ENCODE measurements around the gene RAB43. TPM values are rescaled to one million over a fixed set of nuclear protein-coding genes. Genes with fewer than 3 reads are reported as not detected.

The RAB43 gene
- total and polyA plus RNA-seq, 8 donors: 4.7 to 18.7 (median 8.9) TPM

DNA sequence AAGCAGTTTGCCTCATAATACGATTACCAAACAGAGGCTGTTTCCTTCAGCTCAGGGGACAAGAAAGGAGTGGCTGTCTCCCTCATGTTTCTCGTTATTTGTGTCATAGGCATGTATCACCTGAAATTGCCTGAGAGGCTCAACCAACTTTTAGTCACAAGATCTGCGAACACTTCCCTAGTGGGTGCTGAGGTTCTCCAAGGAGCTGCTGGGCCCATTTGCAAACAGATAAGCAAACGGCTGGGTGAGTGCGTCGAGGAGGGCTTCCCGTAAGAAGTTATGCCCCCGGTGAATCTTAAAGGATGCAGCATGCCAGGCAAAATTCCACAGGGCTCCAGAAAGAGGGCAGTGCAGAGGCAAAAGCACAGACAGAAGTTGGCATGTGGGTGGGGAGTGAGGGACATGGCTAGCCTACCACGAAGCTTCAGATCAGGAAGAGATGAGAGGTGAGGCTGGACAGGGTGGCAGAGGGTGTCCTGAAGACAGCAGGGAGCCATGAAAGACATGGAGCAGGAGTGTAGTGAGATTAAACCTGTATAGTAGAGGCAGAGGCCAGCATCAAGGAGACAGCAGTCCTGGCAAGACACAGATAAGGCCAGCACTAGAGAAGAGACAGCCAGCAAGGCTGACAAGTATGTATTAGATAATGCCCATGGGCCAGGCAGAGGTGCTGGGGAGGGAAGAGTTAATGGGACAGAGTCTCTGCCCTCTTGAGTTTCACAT lies 65.0 kb downstream of the RAB43 start:
- WGBS, 2 donors: 28 to 41% methylated on average over 9 of the region's 9 CpGs
- peaks cover 27 to 60% (median 42%) of the 10 kb centered on the region in 3 donors for H3K4me1 ChIP-seq
- H3K36me3 ChIP-seq: no peaks in the 10 kb centered on the region
- no peak overlapping the region for H3K4me3 ChIP-seq
- FAIRE-seq (no peak), ATAC-seq (no peak), DNase-seq (no peak)
- TF ChIP-seq, protein P1, sequence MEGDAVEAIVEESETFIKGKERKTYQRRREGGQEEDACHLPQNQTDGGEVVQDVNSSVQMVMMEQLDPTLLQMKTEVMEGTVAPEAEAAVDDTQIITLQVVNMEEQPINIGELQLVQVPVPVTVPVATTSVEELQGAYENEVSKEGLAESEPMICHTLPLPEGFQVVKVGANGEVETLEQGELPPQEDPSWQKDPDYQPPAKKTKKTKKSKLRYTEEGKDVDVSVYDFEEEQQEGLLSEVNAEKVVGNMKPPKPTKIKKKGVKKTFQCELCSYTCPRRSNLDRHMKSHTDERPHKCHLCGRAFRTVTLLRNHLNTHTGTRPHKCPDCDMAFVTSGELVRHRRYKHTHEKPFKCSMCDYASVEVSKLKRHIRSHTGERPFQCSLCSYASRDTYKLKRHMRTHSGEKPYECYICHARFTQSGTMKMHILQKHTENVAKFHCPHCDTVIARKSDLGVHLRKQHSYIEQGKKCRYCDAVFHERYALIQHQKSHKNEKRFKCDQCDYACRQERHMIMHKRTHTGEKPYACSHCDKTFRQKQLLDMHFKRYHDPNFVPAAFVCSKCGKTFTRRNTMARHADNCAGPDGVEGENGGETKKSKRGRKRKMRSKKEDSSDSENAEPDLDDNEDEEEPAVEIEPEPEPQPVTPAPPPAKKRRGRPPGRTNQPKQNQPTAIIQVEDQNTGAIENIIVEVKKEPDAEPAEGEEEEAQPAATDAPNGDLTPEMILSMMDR (IDR thresholded peaks at IDR 0.05): no peak
- H3K27ac ChIP-seq: peak overlapping the region in 3 of 4 donors; percentile 7 to 89 (median 83)
- H3K9me3 ChIP-seq: no peaks in the 10 kb centered on the region
- intact Hi-C loops (cut with DNase I): no loop called here
- no peaks in the 10 kb centered on the region for H3K27me3 ChIP-seq

DNA sequence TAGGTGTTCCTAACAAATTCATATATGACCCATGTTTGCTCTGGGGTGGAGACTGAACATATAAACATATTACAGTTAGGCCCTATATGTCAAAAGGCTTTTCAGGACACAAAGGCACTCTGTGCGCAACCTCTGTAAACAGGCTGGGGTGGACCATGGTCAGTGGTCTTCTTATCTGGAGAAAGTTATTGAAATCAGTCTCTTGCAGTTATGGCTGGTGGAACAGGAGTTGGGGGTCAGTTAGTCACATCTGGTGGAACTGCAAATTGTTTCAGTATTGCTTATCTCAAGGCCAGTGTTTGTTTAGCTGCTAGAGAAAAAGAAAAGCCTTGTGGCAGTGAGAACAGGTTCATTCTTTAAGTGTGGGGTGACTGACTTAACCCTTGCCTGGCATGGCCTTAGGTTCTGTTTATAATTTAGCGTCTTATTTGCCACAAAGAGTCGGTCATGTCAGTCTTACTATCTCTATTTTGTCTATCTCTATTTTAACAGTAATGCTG lies 66.9 kb downstream of the RAB43 start:
- Histone ChIP-seq H3K4me3 (no peak overlapping the region), H3K4me1 (peaks cover 27 to 60% (median 42%) of the 10 kb centered on the region in 3 donors), H3K36me3 (no peaks in the 10 kb centered on the region), H3K27me3 (no peaks in the 10 kb centered on the region), H3K9me3 (no peaks in the 10 kb centered on the region), H3K27ac (peak overlapping the region; percentile 40 to 89 (median 63))
- TF ChIP-seq, protein P1 (IDR thresholded peaks at IDR 0.05): no peak
- intact Hi-C loops (cut with DNase I): no loop called here
- DNase-seq (peak in 2 of 6 donors; percentile 47 to 49), ATAC-seq (peak; percentile 52 to 68 (median 61)), FAIRE-seq (peak; percentile 5)
- WGBS, 2 donors: 17 to 30% methylated on average over 3 of the region's 3 CpGs

DNA sequence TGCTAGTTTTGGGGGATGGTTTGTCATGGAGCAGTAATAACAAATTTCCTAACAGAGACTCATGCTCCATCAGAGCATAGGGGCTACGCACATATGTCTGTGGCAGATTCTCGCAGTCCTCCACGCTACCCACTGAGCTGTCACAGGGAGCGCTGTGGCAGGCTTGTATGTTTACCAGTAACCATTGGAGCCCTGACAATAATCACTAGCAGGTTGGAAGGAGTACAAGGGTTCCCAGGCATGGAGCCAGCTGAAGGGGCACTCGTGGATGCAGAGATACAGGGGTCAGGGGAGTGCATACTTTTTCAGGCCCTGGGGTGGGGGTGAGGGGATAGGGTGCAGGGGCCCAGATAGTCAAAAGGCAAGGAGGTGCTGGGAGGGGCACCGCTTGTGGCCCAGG lies 68.9 kb downstream of the RAB43 start:
- intact Hi-C loops (cut with DNase I): no loop called here
- Histone ChIP-seq H3K9me3 (no peaks in the 10 kb centered on the region), H3K36me3 (no peaks in the 10 kb centered on the region), H3K27ac (peak overlapping the region; percentile 32 to 89 (median 73)), H3K4me1 (peaks cover 27 to 49% (median 35%) of the 10 kb centered on the region in 3 donors), H3K4me3 (no peak overlapping the region), H3K27me3 (no peaks in the 10 kb centered on the region)
- FAIRE-seq (no peak), ATAC-seq (peak; percentile 26 to 59 (median 37)), DNase-seq (peak in 5 of 6 donors; percentile 51 to 74 (median 63))
- TF ChIP-seq, protein P1 (IDR thresholded peaks at IDR 0.05): no peak
- WGBS, 2 donors: 20 to 26% methylated on average over 6 of the region's 6 CpGs

DNA sequence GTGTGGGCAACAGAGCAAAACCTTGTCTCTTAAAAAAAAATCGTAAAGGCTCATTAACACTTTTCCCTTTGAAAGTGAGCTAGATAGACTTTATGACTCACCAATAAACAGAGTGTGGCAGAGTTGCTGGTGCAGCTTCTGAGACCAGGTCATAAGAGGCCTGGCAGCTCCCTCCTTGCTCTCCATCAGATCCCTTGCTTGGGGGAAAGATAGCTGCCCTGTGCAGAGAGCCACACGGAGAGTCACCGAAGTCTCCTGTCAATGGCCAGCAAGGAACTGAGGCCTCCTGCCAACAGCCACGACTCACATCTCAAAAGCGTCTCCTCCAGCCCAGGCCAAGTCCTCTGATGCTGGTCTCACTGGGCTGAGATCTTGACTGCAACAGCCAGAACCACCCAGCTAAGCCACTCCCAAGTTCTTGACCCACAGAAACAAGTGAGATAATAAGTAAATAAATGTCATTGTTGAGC lies 69.7 kb downstream of the RAB43 start:
- H3K4me1 ChIP-seq: peaks cover 27 to 49% (median 35%) of the 10 kb centered on the region in 3 donors
- peak overlapping the region in 2 of 4 donors; percentile 83 to 89 for H3K27ac ChIP-seq
- ATAC-seq (peak in 1 of 4 donors; percentile 3), DNase-seq (peak in 2 of 6 donors; percentile 31 to 49), FAIRE-seq (no peak)
- intact Hi-C loops (cut with DNase I): no loop called here
- H3K36me3 ChIP-seq: no peaks in the 10 kb centered on the region
- H3K9me3 ChIP-seq: no peaks in the 10 kb centered on the region
- no peak overlapping the region for H3K4me3 ChIP-seq
- TF ChIP-seq, protein P1 (IDR thresholded peaks at IDR 0.05): no peak
- WGBS, 2 donors: 17 to 24% methylated on average over 5 of the region's 5 CpGs
- H3K27me3 ChIP-seq: no peaks in the 10 kb centered on the region

Measured in pancreas (tissue), 10 donors.